ENCODE results near the gene GPR6.

Gene GPR6, protein sequence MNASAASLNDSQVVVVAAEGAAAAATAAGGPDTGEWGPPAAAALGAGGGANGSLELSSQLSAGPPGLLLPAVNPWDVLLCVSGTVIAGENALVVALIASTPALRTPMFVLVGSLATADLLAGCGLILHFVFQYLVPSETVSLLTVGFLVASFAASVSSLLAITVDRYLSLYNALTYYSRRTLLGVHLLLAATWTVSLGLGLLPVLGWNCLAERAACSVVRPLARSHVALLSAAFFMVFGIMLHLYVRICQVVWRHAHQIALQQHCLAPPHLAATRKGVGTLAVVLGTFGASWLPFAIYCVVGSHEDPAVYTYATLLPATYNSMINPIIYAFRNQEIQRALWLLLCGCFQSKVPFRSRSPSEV

DNA sequence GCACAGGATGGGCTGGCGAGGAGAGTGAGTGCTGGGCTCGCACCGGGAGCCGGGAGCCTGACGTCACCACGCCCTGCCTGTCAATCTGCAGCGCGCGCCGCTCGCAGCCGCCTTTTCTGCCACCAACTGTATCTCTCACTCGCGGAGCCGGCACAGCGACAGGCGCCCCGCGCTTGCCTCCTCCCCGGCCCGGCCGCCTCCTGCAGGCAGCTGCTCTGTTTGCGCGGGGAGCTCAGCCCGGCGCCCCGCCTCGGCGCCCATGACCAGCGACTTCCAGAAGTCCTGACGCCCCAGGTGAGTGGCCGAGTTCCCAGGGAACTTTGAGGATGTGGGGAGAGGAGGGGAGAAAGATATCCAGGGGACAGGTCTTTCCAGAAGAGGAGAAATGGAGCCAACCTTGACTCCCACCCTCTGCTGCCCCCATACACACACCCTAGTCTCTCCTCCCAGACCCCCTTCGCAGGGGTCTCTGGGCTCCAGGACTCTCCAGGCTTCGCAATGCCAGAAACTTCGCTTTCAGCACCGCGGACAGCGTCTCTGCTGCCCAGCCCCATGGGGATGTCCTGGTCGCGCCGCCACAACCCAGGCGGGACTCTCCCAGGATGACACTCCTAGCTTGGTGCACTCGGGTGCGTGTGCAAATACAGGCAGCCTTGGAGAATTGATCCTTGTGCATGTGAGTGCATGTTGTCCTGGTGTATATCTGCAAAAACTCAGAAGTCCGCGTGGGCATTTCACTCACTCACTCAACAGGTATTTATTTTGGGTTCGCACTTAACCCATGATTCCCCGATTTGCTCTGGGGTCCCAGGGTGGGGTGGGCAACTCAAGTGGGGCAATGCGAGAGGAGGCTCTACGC lies at the start of gene GPR6:
TSS of gene GPR6 (plus strand) at position 138 of the 859 bp plus-strand sequence. CDS start 802 bp downstream, outside the sequence.
- TF ChIP-seq, protein P1, sequence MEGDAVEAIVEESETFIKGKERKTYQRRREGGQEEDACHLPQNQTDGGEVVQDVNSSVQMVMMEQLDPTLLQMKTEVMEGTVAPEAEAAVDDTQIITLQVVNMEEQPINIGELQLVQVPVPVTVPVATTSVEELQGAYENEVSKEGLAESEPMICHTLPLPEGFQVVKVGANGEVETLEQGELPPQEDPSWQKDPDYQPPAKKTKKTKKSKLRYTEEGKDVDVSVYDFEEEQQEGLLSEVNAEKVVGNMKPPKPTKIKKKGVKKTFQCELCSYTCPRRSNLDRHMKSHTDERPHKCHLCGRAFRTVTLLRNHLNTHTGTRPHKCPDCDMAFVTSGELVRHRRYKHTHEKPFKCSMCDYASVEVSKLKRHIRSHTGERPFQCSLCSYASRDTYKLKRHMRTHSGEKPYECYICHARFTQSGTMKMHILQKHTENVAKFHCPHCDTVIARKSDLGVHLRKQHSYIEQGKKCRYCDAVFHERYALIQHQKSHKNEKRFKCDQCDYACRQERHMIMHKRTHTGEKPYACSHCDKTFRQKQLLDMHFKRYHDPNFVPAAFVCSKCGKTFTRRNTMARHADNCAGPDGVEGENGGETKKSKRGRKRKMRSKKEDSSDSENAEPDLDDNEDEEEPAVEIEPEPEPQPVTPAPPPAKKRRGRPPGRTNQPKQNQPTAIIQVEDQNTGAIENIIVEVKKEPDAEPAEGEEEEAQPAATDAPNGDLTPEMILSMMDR (IDR thresholded peaks at IDR 0.05; ENCODE audit: insufficient read depth, missing control alignments): no peak
- FAIRE-seq (no peak), DNase-seq (ENCODE audit: insufficient read length, low spot score) (no peak)

DNA sequence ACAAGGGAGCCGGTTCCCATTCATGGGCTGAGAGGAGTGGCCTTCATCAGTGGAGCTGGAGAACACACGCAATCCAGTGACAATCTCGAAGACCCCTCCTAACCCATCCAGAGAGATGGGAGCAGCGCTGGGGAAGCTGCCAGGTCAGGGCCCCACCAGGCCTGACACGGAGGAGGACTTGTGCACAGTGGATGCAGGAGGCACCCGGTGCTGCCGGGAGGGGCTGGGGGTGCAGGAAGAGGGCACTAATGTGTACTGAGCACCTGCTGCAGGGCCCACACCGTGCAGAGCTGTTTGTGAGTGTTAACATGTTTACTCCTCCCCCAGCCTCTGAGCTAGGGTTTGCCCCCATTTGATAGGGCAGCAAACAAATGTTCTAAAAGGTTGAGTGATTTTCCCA lies 43.8 kb upstream of the GPR6 start:
- FAIRE-seq (no peak), DNase-seq (ENCODE audit: insufficient read length, low spot score) (no peak)
- TF ChIP-seq, protein P1 (IDR thresholded peaks at IDR 0.05; ENCODE audit: insufficient read depth, missing control alignments): no peak

DNA sequence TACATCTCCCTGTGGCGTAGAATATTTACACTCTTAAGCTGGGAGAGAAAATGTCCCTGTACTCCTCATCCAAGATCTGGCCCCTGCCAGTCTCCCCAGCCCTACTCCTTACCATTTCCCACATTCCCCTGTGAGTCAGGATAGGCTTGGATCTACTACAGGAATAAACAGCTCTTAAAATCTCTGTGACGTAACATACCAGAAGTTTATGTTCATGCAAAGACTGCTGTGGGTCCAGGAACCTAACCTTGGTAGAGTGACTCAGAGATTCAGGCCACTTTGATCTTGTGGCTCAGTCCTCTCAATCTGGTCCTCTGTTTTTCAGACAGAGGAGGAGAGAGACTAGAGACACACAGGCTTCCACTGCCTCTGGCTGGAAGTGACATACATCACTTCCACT lies 38.5 kb upstream of the GPR6 start:
- TF ChIP-seq, protein P1 (IDR thresholded peaks at IDR 0.05; ENCODE audit: insufficient read depth, missing control alignments): no peak
- FAIRE-seq (no peak), DNase-seq (ENCODE audit: insufficient read length, low spot score) (no peak)

DNA sequence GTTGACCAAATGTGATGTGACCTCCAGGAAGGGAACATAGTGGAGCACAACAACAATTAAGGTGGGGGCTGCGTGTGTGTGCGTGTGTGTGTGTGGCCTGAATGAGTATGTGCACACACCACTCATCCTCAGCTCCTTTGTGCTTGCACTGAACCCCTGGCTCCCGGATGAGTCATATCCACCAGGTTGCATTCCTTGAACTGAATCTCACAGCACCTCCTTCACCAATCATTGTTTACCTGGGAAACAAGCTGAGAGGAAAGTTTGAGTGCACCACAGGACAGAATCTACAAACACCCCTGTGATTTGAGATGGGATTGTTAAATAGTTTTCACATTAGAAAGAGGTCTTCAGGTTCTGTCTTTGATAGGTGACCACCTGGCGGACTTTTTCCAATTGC lies 33.7 kb upstream of the GPR6 start:
- DNase-seq (ENCODE audit: insufficient read length, low spot score) (no peak), FAIRE-seq (no peak)
- TF ChIP-seq, protein P1 (IDR thresholded peaks at IDR 0.05; ENCODE audit: insufficient read depth, missing control alignments): no peak

DNA sequence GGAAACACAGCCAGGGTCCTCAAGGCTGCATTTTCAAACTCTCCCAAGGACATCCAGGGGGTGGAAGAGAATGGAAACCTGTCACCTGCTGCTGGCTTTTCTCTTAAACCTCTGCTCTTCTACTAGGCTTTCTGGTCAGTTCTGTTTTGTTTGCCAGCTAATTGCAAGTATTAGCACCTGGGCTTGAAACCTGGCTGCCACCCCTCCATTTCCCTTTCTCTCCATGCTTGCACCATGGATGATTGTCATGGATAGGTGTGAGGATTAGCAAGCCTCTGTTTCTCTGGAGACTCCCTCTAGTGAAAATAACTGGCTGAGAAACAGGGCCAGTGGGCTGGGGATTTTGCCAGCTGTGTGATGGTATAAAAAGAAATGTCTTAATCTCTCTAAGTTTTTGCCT lies 33.0 kb upstream of the GPR6 start:
- FAIRE-seq (no peak), DNase-seq (ENCODE audit: insufficient read length, low spot score) (no peak)
- TF ChIP-seq, protein P1 (IDR thresholded peaks at IDR 0.05; ENCODE audit: insufficient read depth, missing control alignments): no peak

DNA sequence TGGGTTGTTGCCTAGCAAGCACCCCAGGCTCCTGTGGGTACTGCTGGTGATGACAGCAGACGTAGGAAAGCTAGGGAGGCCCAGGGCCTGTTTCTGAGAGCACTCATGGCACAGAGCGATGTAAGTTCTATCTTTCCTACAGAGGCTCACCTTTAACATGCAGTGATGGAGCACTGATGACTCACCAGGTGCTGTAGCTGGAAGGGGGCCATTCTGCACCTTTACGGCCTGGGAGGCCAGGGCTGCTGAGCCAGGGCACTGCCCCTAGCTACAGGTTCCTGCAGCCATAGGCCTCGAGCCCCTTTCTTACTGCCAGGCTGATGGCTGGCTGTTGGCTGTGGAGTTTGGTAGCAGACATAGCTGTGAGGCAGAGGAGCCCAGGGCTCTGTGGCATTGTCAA lies 31.1 kb upstream of the GPR6 start:
- DNase-seq (ENCODE audit: insufficient read length, low spot score) (no peak), FAIRE-seq (no peak)

More for the DNA sequence above, 31.1 kb upstream of the GPR6 start:
- TF ChIP-seq, protein P1 (IDR thresholded peaks at IDR 0.05; ENCODE audit: insufficient read depth, missing control alignments): no peak
